Tibial nerve (tissue), 4 donors: Measurements from ENCODE around the gene NNT.

Experiments
- CTCF ChIP-seq, 5 experiments: fragments of 200-600 bp in 3 of 5; fragments of 450-650 bp in 2 of 5; sonication (generic) in 3 of 5; IDR thresholded peaks; one replicate each; pipeline ENCODE4 v1.5.1; 2016 to 2019; ENCODE audit warnings: antibody characterized with exemption in 5 of 5, mild to moderate bottlenecking in 3 of 5, moderate library complexity in 2 of 5
- EP300 ChIP-seq, 2 donors: sonication (generic); formaldehyde crosslinking; IDR thresholded peaks; one replicate each; pipeline ENCODE4 v1.6.1; 2017; ENCODE audit warnings: antibody characterized with exemption in 2 of 2, mild to moderate bottlenecking in 1 of 2
- POLR2A ChIP-seq, 2 donors: fragments of 450-650 bp; IDR thresholded peaks; one replicate each; pipeline ENCODE4 v1.6.1; 2017; ENCODE audit warnings: antibody characterized with exemption in 2 of 2, mild to moderate bottlenecking in 2 of 2, moderate library complexity in 2 of 2

DNA sequence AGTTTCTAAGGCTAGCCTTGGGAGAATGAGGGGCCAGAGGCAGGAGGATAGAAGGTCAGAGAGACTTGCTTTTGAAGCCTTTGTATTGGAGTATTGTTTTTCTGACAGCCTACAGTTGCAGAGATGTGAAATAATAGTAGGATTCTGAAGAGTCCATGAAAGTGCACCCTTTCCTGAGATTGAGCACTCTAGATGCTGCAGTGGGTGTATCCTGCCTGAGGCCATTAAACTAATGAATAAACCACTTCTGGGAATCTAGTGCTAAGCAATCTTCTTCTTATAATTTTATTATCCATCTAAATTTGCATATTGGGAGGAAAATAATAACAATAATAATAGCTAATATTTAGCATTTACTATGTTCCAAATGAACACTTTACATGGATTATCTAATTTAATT is 19.3 kb upstream of the NNT start:
- TF ChIP-seq CTCF (IDR thresholded peaks at IDR 0.05): no peak
- TF ChIP-seq POLR2A (IDR thresholded peaks at IDR 0.05): no peak
- TF ChIP-seq EP300 (IDR thresholded peaks at IDR 0.05): no peak
